Suprapubic skin (tissue), 4 donors: ENCODE results near the gene LGI4. TPM values are rescaled to one million over a fixed set of nuclear protein-coding genes. Genes with fewer than 3 reads are reported as not detected.
A peak's percentile ranks its signal among the peaks of the same experiment; 100 is the strongest.

Experiments
- DNase-seq, 2 donors: peaks; one replicate each; pipeline ENCODE4 v3.0.0-alpha.2; 2019; ENCODE audit warnings: low spot score in 2 of 2
- H3K27ac ChIP-seq: fragments of 200-600 bp; sonication (generic); one replicate; pipeline ENCODE4 v1.5.1; 2019
- H3K27me3 ChIP-seq: fragments of 200-600 bp; sonication (generic); one replicate; pipeline ENCODE4 v1.5.1; 2019
- H3K36me3 ChIP-seq: fragments of 200-600 bp; sonication (generic); one replicate; pipeline ENCODE4 v1.5.1; 2019
- H3K4me1 ChIP-seq: fragments of 200-600 bp; sonication (generic); one replicate; pipeline ENCODE4 v1.5.1; 2019
- H3K4me3 ChIP-seq: fragments of 200-600 bp; sonication (generic); one replicate; pipeline ENCODE4 v1.5.1; 2019; ENCODE audit warnings: mild to moderate bottlenecking
- H3K9me3 ChIP-seq: fragments of 200-600 bp; sonication (generic); one replicate; pipeline ENCODE4 v1.5.1; 2019
- EP300 ChIP-seq: sonication (generic); formaldehyde crosslinking; IDR thresholded peaks from one replicate; pipeline ENCODE4 v1.6.1; 2017; ENCODE audit warnings: antibody characterized with exemption
- POLR2A ChIP-seq, 2 donors: fragments of 450-650 bp; IDR thresholded peaks; one replicate each; pipeline ENCODE4 v1.6.1; 2017; ENCODE audit warnings: antibody characterized with exemption in 2 of 2, mild to moderate bottlenecking in 2 of 2, moderate library complexity in 2 of 2
- POLR2AphosphoS5 ChIP-seq, 3 donors: sonication (generic); formaldehyde crosslinking; IDR thresholded peaks; one replicate each; pipeline ENCODE4 v1.6.1; 2017; ENCODE audit warnings: antibody characterized with exemption in 3 of 3
- WGBS: methylation state at CpG from one replicate; pipeline ENCODE4 v1.1.5; 2018; 5-methylcytosine and 5-hydroxymethylcytosine counted together
- total RNA-seq, 4 donors: library from RNA; depleted of rRNA; stranded (reverse); fragments of >200 nt; gene quantifications; one replicate each; pipeline ENCODE4 v1.1.0, GENCODE V29; 2016
- TF ChIP-seq, protein P1 (sequence below), 2 donors: fragments of 200-600 bp in 1 of 2; fragments of 450-650 bp in 1 of 2; sonication (generic) in 1 of 2; IDR thresholded peaks; one replicate each; pipeline ENCODE4 v1.5.1; 2016 to 2019; ENCODE audit warnings: antibody characterized with exemption in 2 of 2, mild to moderate bottlenecking in 1 of 2, moderate library complexity in 1 of 2

LGI4 gene
- total RNA-seq, 4 donors from 2014 or later: 4.3 to 11.8 (median 7.8) TPM

DNA sequence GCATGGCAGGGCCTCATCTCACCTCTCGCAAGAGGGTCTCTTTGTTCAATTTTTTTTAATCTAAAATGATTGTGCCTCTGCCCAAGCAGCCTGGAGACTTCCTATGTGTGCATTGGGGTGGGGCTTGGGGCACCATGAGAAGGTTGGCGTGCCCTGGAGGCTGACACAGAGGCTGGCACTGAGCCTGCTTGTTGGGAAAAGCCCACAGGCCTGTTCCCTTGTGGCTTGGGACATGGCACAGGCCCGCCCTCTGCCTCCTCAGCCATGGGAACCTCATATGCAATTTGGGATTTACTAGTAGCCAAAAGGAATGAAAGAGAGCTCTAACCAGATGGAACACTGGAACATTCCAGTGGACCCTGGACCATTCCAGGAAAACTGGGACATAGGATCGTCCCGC lies 11.3 kb downstream of the LGI4 start:
- no peak for DNase-seq
- Histone ChIP-seq H3K4me3 (peak overlapping the region; percentile 47), H3K36me3 (peaks cover 7% of the 10 kb centered on the region), H3K27me3 (no peaks in the 10 kb centered on the region), H3K27ac (peak overlapping the region; percentile 95), H3K9me3 (no peaks in the 10 kb centered on the region), H3K4me1 (peaks cover 94% of the 10 kb centered on the region)
- 24% methylated on average over 5 of the region's 5 CpGs for WGBS
- TF ChIP-seq POLR2A (IDR thresholded peaks at IDR 0.05) (no peak), POLR2AphosphoS5 (IDR thresholded peaks at IDR 0.05) (peak in 2 of 3 donors; percentile 16 to 81)

DNA sequence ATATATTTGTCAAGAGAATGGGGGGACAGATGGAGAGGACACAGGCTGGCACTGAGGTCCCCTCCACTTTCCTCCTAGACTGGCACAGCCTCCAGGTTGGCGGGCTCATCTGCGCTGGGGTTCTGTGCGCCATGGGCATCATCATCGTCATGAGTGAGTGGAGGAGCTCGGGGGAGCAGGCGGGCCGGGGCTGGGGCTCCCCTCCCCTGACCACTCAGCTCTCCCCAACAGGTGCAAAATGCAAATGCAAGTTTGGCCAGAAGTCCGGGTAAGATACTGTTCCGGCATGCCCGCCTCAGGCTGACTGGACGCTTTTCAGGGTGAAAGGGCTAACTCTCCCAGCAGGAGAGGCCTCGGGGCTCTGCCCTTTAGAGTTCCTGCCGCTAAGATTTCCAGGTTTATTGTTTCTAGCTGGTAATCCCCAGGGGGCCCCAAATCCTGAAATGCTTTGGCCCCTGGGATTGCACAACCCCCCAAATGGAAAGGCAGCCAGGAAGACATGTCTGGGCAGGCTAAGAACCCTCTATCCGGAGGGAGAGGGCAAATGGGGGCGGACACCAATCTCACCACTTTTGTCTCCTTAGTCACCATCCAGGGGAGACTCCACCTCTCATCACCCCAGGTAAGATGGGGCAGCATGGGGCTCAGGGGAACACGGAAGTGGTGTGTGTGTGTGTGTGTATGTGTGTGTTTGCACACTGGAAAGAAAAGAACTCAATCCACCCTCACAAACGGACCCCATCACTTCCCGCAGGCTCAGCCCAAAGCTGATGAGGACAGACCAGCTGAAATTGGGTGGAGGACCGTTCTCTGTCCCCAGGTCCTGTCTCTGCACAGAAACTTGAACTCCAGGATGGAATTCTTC lies 11.9 kb downstream of the LGI4 start:
- H3K9me3 ChIP-seq: no peaks in the 10 kb centered on the region
- peaks cover 93% of the 10 kb centered on the region for H3K4me1 ChIP-seq
- peaks cover 7% of the 10 kb centered on the region for H3K36me3 ChIP-seq
- no peak for DNase-seq
- 55% methylated on average over 12 of the region's 19 CpGs for WGBS
- H3K27ac ChIP-seq: peak overlapping the region; percentile 95
- H3K4me3 ChIP-seq: no peak overlapping the region
- TF ChIP-seq, protein P1, sequence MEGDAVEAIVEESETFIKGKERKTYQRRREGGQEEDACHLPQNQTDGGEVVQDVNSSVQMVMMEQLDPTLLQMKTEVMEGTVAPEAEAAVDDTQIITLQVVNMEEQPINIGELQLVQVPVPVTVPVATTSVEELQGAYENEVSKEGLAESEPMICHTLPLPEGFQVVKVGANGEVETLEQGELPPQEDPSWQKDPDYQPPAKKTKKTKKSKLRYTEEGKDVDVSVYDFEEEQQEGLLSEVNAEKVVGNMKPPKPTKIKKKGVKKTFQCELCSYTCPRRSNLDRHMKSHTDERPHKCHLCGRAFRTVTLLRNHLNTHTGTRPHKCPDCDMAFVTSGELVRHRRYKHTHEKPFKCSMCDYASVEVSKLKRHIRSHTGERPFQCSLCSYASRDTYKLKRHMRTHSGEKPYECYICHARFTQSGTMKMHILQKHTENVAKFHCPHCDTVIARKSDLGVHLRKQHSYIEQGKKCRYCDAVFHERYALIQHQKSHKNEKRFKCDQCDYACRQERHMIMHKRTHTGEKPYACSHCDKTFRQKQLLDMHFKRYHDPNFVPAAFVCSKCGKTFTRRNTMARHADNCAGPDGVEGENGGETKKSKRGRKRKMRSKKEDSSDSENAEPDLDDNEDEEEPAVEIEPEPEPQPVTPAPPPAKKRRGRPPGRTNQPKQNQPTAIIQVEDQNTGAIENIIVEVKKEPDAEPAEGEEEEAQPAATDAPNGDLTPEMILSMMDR (IDR thresholded peaks at IDR 0.05): no peak
- no peak for TF ChIP-seq EP300
- no peak for TF ChIP-seq POLR2A (IDR thresholded peaks at IDR 0.05)
- no peak for TF ChIP-seq POLR2AphosphoS5 (IDR thresholded peaks at IDR 0.05)
- no peaks in the 10 kb centered on the region for H3K27me3 ChIP-seq

DNA sequence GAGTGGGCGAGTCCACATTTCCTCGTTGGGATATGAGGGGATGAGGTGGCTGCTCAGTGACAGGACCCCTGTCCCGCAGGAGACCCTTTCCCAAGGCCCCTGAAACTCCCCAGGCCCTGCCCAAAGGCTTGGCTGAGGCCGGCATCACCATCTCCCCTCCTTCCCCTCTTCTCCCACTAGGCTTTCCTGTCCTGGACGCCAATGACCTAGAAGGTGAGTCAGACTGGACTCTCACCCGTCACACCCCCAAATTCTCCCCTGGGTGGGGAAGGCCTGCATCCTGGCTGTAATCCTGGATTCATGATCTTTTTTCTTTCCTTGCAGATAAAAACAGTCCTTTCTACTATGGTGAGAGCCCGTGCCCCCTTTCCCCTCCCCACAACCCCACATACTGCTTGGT lies 14.0 kb downstream of the LGI4 start:
- no peak for DNase-seq
- no peaks in the 10 kb centered on the region for H3K9me3 ChIP-seq
- H3K27me3 ChIP-seq: no peaks in the 10 kb centered on the region
- peak overlapping the region; percentile 57 for H3K4me3 ChIP-seq
- TF ChIP-seq, protein P1 (IDR thresholded peaks at IDR 0.05): no peak
- 71% methylated on average over 7 of the region's 7 CpGs for WGBS
- peaks cover 75% of the 10 kb centered on the region for H3K4me1 ChIP-seq
- H3K36me3 ChIP-seq: peaks cover 7% of the 10 kb centered on the region
- H3K27ac ChIP-seq: peak overlapping the region; percentile 95

DNA sequence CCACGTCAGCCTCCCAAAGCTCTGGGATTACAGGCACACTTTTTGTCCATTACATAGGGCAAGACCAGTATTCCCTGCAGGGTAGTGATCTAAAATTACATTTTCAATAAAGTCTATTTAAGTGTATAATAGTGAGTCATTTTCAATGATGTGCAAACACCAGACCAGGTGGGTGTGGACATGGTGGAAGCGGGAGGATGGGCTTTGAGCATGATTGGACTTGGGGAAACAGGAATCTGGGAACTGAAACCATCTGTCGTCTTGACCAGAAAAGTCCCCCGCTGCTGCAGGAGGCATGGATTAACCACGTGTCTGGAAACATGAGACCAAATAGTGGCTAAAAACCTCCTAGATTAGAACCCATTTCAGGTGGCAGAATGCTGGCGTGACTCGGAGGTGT lies 14.4 kb downstream of the LGI4 start:
- TF ChIP-seq POLR2AphosphoS5 (IDR thresholded peaks at IDR 0.05) (no peak), EP300 (no peak), POLR2A (IDR thresholded peaks at IDR 0.05) (no peak)
- TF ChIP-seq, protein P1 (IDR thresholded peaks at IDR 0.05): no peak

DNA sequence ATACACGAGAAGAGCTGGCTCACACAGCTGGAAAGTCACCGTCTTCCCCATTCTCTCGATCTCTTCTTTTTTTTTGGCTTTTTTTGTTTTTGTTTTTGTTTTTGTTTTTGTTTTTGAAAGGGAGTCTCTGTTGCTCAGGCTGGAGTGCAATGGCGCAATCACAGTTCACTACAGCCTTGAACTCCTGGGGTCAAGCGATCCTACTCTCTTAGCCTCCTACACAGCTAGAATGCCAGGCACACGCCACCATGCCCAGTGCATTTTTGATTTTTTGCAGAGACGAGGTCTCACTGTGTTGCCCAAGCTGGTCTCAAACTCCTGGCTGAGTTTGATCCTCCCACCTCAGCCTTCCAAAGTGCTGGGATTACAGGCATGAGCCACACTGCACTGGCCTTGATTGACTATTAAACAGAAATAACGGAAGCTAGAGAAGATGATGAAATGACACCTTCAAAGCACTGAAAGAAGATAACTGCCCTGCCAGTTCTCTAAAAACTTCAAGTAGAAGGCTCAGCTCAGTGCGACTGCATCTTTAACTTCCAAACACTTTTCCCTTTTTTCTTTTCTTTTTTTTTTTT lies 15.2 kb downstream of the LGI4 start:
- H3K27ac ChIP-seq: peak overlapping the region; percentile 68
- H3K4me1 ChIP-seq: peaks cover 74% of the 10 kb centered on the region

More for the DNA sequence above, 14.4 kb downstream of the LGI4 start:
- no peak for DNase-seq
- H3K27me3 ChIP-seq: no peaks in the 10 kb centered on the region
- H3K36me3 ChIP-seq: peaks cover 7% of the 10 kb centered on the region
- H3K9me3 ChIP-seq: no peaks in the 10 kb centered on the region
- 49% methylated on average over 7 of the region's 7 CpGs for WGBS
- H3K4me3 ChIP-seq: peak overlapping the region; percentile 57
- H3K4me1 ChIP-seq: peaks cover 74% of the 10 kb centered on the region
- H3K27ac ChIP-seq: peak overlapping the region; percentile 95

More for the DNA sequence above, 15.2 kb downstream of the LGI4 start:
- no peaks in the 10 kb centered on the region for H3K27me3 ChIP-seq
- H3K9me3 ChIP-seq: no peaks in the 10 kb centered on the region
- peak overlapping the region; percentile 57 for H3K4me3 ChIP-seq
- DNase-seq: no peak
- WGBS: 58% methylated on average over 9 of the region's 9 CpGs
- no peak for TF ChIP-seq POLR2A (IDR thresholded peaks at IDR 0.05)
- TF ChIP-seq POLR2AphosphoS5 (IDR thresholded peaks at IDR 0.05): no peak
- TF ChIP-seq, protein P1 (IDR thresholded peaks at IDR 0.05): no peak
- no peak for TF ChIP-seq EP300
- peaks cover 7% of the 10 kb centered on the region for H3K36me3 ChIP-seq
